IgD-negative memory B cell (primary cell): ENCODE data around the gene RAB3IL1. TPM values are rescaled to one million over a fixed set of nuclear protein-coding genes. Genes with fewer than 3 reads are reported as not detected.

Experiments used
- H3K27ac Mint-ChIP-seq, 3 donors: one replicate each; pipeline ENCODE4 v1.8.0; 2020 to 2022; ENCODE audit warnings: mild to moderate bottlenecking in 3 of 3, mixed read lengths in 3 of 3, moderate library complexity in 1 of 3
- H3K27me3 Mint-ChIP-seq: one replicate; pipeline ENCODE4 v1.8.0; 2021; ENCODE audit warnings: mixed read lengths
- H3K36me3 Mint-ChIP-seq: one replicate; pipeline ENCODE4 v1.8.0; 2020; ENCODE audit warnings: mild to moderate bottlenecking, mixed read lengths
- H3K4me1 Mint-ChIP-seq, 3 donors: one replicate each; pipeline ENCODE4 v1.8.0; 2020 to 2022; ENCODE audit warnings: mixed read lengths in 3 of 3, mild to moderate bottlenecking in 1 of 3
- H3K4me3 Mint-ChIP-seq, 4 donors: one replicate each; pipeline ENCODE4 v1.8.0; 2020 to 2022; ENCODE audit warnings: mild to moderate bottlenecking in 4 of 4, mixed read lengths in 4 of 4, moderate library complexity in 3 of 4
- H3K9me3 Mint-ChIP-seq, 3 donors: one replicate each; pipeline ENCODE4 v1.8.0; 2020 to 2021; ENCODE audit warnings: mixed read lengths in 3 of 3, mild to moderate bottlenecking in 1 of 3
- polyA plus RNA-seq: library from polyadenylated mRNA; unstranded; fragments of 300-500 nt; fragmentation: Illumina TruSeq; gene quantifications from one replicate; pipeline ENCODE4 v1.2.3, GENCODE V29; 2021

Gene RAB3IL1
- polyA plus RNA-seq, 1 donor from 2014 or later: not detected

- Mint-ChIP-seq H3K36me3 (no peaks in the 10 kb centered on the region), H3K27me3 (no peaks in the 10 kb centered on the region), H3K4me1 (peaks cover 12 to 19% (median 14%) of the 10 kb centered on the region in 3 donors), H3K4me3 (no peak overlapping the region), H3K27ac (no peak overlapping the region), H3K9me3 (no peaks in the 10 kb centered on the region)
Measured at GRCh38 chr11:61896665-61897386, 20.5 kb downstream of the RAB3IL1 start.

GRCh38 chr11:61895718-61896059, 21.7 kb downstream of the RAB3IL1 start:
- peaks cover 12 to 21% (median 16%) of the 10 kb centered on the region in 3 donors for H3K4me1 Mint-ChIP-seq
- H3K36me3 Mint-ChIP-seq: no peaks in the 10 kb centered on the region
- H3K27me3 Mint-ChIP-seq: no peaks in the 10 kb centered on the region
- H3K9me3 Mint-ChIP-seq: no peaks in the 10 kb centered on the region
- no peak overlapping the region for H3K27ac Mint-ChIP-seq
- peak overlapping the region in 1 of 4 donors; percentile 14 for H3K4me3 Mint-ChIP-seq

- Mint-ChIP-seq H3K27me3 (no peaks in the 10 kb centered on the region), H3K36me3 (no peaks in the 10 kb centered on the region), H3K4me1 (peaks cover 12 to 21% (median 16%) of the 10 kb centered on the region in 3 donors), H3K4me3 (peak overlapping the region in 2 of 4 donors; percentile 14 to 80), H3K27ac (peak overlapping the region in 1 of 3 donors; percentile 80), H3K9me3 (no peaks in the 10 kb centered on the region)
Measured at GRCh38 chr11:61895046-61895717, 22.2 kb downstream of the RAB3IL1 start.

- no peaks in the 10 kb centered on the region for H3K27me3 Mint-ChIP-seq
- peak overlapping the region in 2 of 3 donors; percentile 30 to 65 for H3K27ac Mint-ChIP-seq
- H3K36me3 Mint-ChIP-seq: no peaks in the 10 kb centered on the region
- no peaks in the 10 kb centered on the region for H3K9me3 Mint-ChIP-seq
- peaks cover 7 to 16% (median 12%) of the 10 kb centered on the region in 3 donors for H3K4me1 Mint-ChIP-seq
- H3K4me3 Mint-ChIP-seq: peak overlapping the region in 2 of 4 donors; percentile 23 to 32
Measured at GRCh38 chr11:61893981-61894380, 23.4 kb downstream of the RAB3IL1 start.

GRCh38 chr11:61892085-61892370, 25.3 kb downstream of the RAB3IL1 start:
- Mint-ChIP-seq H3K27ac (peak overlapping the region; percentile 42 to 98 (median 71)), H3K9me3 (no peaks in the 10 kb centered on the region), H3K4me1 (peaks cover 7 to 15% (median 12%) of the 10 kb centered on the region in 3 donors), H3K36me3 (no peaks in the 10 kb centered on the region), H3K27me3 (no peaks in the 10 kb centered on the region), H3K4me3 (peak overlapping the region; percentile 66 to 89 (median 74))

- no peaks in the 10 kb centered on the region for H3K27me3 Mint-ChIP-seq
- peaks cover 7 to 15% (median 12%) of the 10 kb centered on the region in 3 donors for H3K4me1 Mint-ChIP-seq
- H3K27ac Mint-ChIP-seq: peak within 1 kb of the TSS; percentile 42 to 98 (median 71)
- H3K9me3 Mint-ChIP-seq: no peaks in the 10 kb centered on the region
- no peaks in the 10 kb centered on the region for H3K36me3 Mint-ChIP-seq
- peak within 1 kb of the TSS; percentile 75 to 93 (median 86) for H3K4me3 Mint-ChIP-seq
Measured at GRCh38 chr11:61891331-61892084, 25.9 kb downstream of the RAB3IL1 start, which contains the start of gene FADS3. FADS3 (minus strand) TSS chr11:61891545; CDS start chr11:61891381, 164 bp downstream.

- no peaks in the 10 kb centered on the region for H3K36me3 Mint-ChIP-seq
- peak overlapping the region in 1 of 3 donors; percentile 64 for H3K27ac Mint-ChIP-seq
- peaks cover 7 to 15% (median 12%) of the 10 kb centered on the region in 3 donors for H3K4me1 Mint-ChIP-seq
Measured at GRCh38 chr11:61890529-61891330, 26.6 kb downstream of the RAB3IL1 start.

GRCh38 chr11:61889831-61890230, 27.5 kb downstream of the RAB3IL1 start:
- H3K27ac Mint-ChIP-seq: peak overlapping the region in 1 of 3 donors; percentile 64
- H3K4me3 Mint-ChIP-seq: peak overlapping the region in 3 of 4 donors; percentile 66 to 90 (median 81)
- no peaks in the 10 kb centered on the region for H3K9me3 Mint-ChIP-seq
- H3K4me1 Mint-ChIP-seq: peaks cover 7 to 15% (median 12%) of the 10 kb centered on the region in 3 donors
- no peaks in the 10 kb centered on the region for H3K27me3 Mint-ChIP-seq
- no peaks in the 10 kb centered on the region for H3K36me3 Mint-ChIP-seq

More at GRCh38 chr11:61890529-61891330, 26.6 kb downstream of the RAB3IL1 start:
- Mint-ChIP-seq H3K9me3 (no peaks in the 10 kb centered on the region), H3K4me3 (peak overlapping the region; percentile 66 to 93 (median 86)), H3K27me3 (no peaks in the 10 kb centered on the region)

- Mint-ChIP-seq H3K27ac (peak overlapping the region in 1 of 3 donors; percentile 48), H3K27me3 (no peaks in the 10 kb centered on the region), H3K4me3 (peak overlapping the region in 2 of 4 donors; percentile 56 to 74), H3K4me1 (peaks cover 7 to 16% (median 12%) of the 10 kb centered on the region in 3 donors), H3K9me3 (no peaks in the 10 kb centered on the region), H3K36me3 (no peaks in the 10 kb centered on the region)
Measured at GRCh38 chr11:61888590-61888989, 28.8 kb downstream of the RAB3IL1 start.

GRCh38 chr11:61887839-61888494, 29.4 kb downstream of the RAB3IL1 start:
- peaks cover 7 to 22% (median 12%) of the 10 kb centered on the region in 3 donors for H3K4me1 Mint-ChIP-seq
- H3K27ac Mint-ChIP-seq: no peak overlapping the region
- no peaks in the 10 kb centered on the region for H3K9me3 Mint-ChIP-seq
- H3K36me3 Mint-ChIP-seq: no peaks in the 10 kb centered on the region
- peak overlapping the region in 1 of 4 donors; percentile 74 for H3K4me3 Mint-ChIP-seq
- H3K27me3 Mint-ChIP-seq: no peaks in the 10 kb centered on the region

GRCh38 chr11:61886643-61887042, 30.7 kb downstream of the RAB3IL1 start:
- Mint-ChIP-seq H3K27me3 (no peaks in the 10 kb centered on the region), H3K4me3 (peak overlapping the region in 1 of 4 donors; percentile 74), H3K36me3 (peaks cover 2% of the 10 kb centered on the region), H3K4me1 (peaks cover 1 to 20% (median 7%) of the 10 kb centered on the region in 3 donors), H3K27ac (no peak overlapping the region), H3K9me3 (no peaks in the 10 kb centered on the region)

- Mint-ChIP-seq H3K4me3 (no peak overlapping the region), H3K9me3 (no peaks in the 10 kb centered on the region), H3K36me3 (peaks cover 2% of the 10 kb centered on the region), H3K27ac (peak overlapping the region in 1 of 3 donors; percentile 82), H3K27me3 (no peaks in the 10 kb centered on the region), H3K4me1 (peaks cover 8 to 26% (median 14%) of the 10 kb centered on the region in 3 donors)
Measured at GRCh38 chr11:61885784-61886580, 31.4 kb downstream of the RAB3IL1 start.

- H3K9me3 Mint-ChIP-seq: no peaks in the 10 kb centered on the region
Measured at GRCh38 chr11:61885166-61885778, 32.1 kb downstream of the RAB3IL1 start.

More at GRCh38 chr11:61885166-61885778, 32.1 kb downstream of the RAB3IL1 start:
- Mint-ChIP-seq H3K4me3 (no peak overlapping the region), H3K27ac (no peak overlapping the region), H3K4me1 (peaks cover 13 to 29% (median 17%) of the 10 kb centered on the region in 3 donors), H3K36me3 (peaks cover 2% of the 10 kb centered on the region), H3K27me3 (no peaks in the 10 kb centered on the region)
